Measurements from ENCODE around the gene KRTAP4-6. TPM values are rescaled to one million over a fixed set of nuclear protein-coding genes. Genes with fewer than 3 reads are reported as not detected.

The KRTAP4-6 gene
- total and polyA plus RNA-seq, 2 experiments from 2014 or later, result not detected

DNA sequence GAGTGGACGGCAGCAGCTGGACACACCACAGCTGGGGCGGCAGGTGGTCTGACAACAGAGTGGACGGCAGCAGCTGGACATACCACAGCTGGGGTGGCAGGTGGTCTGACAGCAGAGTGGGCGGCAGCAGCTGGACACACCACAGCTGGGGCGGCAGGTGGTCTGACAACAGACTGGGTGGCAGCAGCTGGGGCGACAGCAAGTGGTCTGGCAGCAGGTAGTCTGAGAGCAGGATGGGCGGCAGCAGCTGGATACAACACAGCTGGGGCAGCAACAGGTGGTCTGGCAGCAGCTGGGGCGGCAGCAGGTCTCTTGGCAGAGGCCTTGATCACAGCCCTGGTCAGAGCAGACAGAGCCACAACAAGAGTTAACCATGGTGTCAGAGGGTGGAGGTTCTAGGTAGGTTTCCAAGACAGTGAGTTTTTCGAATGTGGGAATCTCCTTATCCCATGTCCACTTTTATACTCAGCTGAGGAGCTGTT, 44.2 kb upstream of the KRTAP4-6 start, which contains the start of gene KRTAP4-1:
TSS of gene KRTAP4-1 (minus strand) at position 432 of the 482 bp plus-strand sequence. CDS start at position 375, 57 bp downstream.
- H3K4me2 ChIP-seq (ENCODE audit: unreplicated experiment), result no peak within 1 kb of the TSS
- no peaks in the 10 kb centered on the region for H4K20me1 ChIP-seq (ENCODE audit: insufficient read depth)
- no peaks in the 10 kb centered on the region for H3K9me3 ChIP-seq (ENCODE audit: low read depth)
- H3K27ac ChIP-seq, result no peak within 1 kb of the TSS
- no peak within 1 kb of the TSS for H3K9ac ChIP-seq
- H3K79me2 ChIP-seq (ENCODE audit: insufficient read depth), result no peaks in the 10 kb centered on the region
- H3K9me2 ChIP-seq (ENCODE audit: insufficient read depth), result no peaks in the 10 kb centered on the region
- in situ Hi-C loops (cut with MboI), result no loop called here
- peaks cover 12% of the 10 kb centered on the region for H3F3A ChIP-seq (ENCODE audit: insufficient read depth)
- DNase-seq, result no peak
- no peak within 1 kb of the TSS for H3K4me3 ChIP-seq
- WGBS, 2 experiments (ENCODE audit: low coverage in 1 of 2, low lambda C conversion rate in 2 of 2, missing lambda C conversion rate in 2 of 2), result 68 to 74% methylated on average over 6 to 9 of the region's 9 CpGs
- TF ChIP-seq EZH2phosphoT487 (IDR thresholded peaks at IDR 0.05; ENCODE audit: insufficient read depth, low read depth) (no peak), EZH2 (IDR thresholded peaks at IDR 0.05; ENCODE audit: insufficient read depth, poor library complexity, severe bottlenecking) (no peak)
- H3K27me3 ChIP-seq (replicated peaks; ENCODE audit: insufficient read depth), result no peaks in the 10 kb centered on the region
- H2AFZ ChIP-seq, result peak within 1 kb of the TSS; percentile 18; the same call in 1 of the 2 replicates
- H3K36me3 ChIP-seq (ENCODE audit: low read depth), result no peaks in the 10 kb centered on the region
- H3K4me1 ChIP-seq (ENCODE audit: insufficient read depth), result peaks cover 4% of the 10 kb centered on the region

DNA sequence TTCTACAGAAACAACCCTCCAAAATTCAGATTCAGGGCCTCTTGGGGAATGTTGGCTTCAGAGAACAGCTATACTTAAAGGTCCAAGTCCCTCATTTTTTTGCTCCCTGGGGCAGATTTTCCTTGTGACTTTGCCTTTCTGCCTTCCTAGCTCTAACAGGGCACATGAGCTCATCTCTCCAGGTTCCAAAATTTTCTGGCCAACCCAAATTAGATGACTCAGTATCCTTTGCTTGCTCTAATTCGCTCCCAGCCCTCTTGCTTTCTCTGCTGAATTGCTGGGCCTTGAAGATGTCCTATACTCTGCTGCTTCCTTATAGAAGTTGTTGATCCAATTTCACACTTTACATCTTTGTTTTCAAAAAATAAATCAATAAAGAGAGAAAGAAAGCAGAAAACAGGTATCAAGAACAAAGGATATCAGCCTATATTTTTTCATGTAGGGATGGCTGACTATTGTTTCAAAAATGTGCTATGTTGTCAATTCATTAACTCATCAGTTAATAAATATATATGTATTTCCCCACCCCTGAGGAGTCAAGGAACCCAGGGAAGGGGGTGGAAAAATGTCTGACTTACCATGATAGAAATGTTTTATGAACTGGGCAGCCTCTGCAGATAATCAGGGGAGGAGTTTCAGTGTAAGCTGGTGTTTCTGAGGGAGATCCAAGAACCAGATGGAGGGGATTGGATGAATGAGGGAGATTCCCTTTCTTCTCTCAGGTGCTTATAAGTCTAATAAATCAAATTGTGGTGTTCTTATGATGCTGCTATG, 38.7 kb upstream of the KRTAP4-6 start:
- peaks cover 18% of the 10 kb centered on the region for H3K4me1 ChIP-seq (ENCODE audit: insufficient read depth)
- 6% methylated on average over 1 of the region's 1 CpG for WGBS, 2 experiments (ENCODE audit: low coverage in 1 of 2, low lambda C conversion rate in 2 of 2, missing lambda C conversion rate in 2 of 2)
- 0 out of 2 replicates have a peak overlapping the region, but pooled peaks have one; percentile 13 for H3K4me3 ChIP-seq
- H2AFZ ChIP-seq, result peak overlapping the region; percentile 65
- H4K20me1 ChIP-seq (ENCODE audit: insufficient read depth), result no peaks in the 10 kb centered on the region
- no peaks in the 10 kb centered on the region for H3K9me2 ChIP-seq (ENCODE audit: insufficient read depth)
- peak overlapping the region; percentile 21 for H3K4me2 ChIP-seq (ENCODE audit: unreplicated experiment)
- peak; percentile 89 for DNase-seq
- TF ChIP-seq EZH2phosphoT487 (IDR thresholded peaks at IDR 0.05; ENCODE audit: insufficient read depth, low read depth) (no peak), EZH2 (IDR thresholded peaks at IDR 0.05; ENCODE audit: insufficient read depth, poor library complexity, severe bottlenecking) (no peak)
- H3K27me3 ChIP-seq (replicated peaks; ENCODE audit: insufficient read depth), result no peaks in the 10 kb centered on the region
- H3K9ac ChIP-seq, result peak overlapping the region; percentile 73
- in situ Hi-C loops (cut with MboI), result no loop called here
- no peaks in the 10 kb centered on the region for H3K36me3 ChIP-seq (ENCODE audit: low read depth)
- H3K79me2 ChIP-seq (ENCODE audit: insufficient read depth), result no peaks in the 10 kb centered on the region
- no peaks in the 10 kb centered on the region for H3K9me3 ChIP-seq (ENCODE audit: low read depth)
- H3F3A ChIP-seq (ENCODE audit: insufficient read depth), result peaks cover 26% of the 10 kb centered on the region
- peak overlapping the region; percentile 96 for H3K27ac ChIP-seq

DNA sequence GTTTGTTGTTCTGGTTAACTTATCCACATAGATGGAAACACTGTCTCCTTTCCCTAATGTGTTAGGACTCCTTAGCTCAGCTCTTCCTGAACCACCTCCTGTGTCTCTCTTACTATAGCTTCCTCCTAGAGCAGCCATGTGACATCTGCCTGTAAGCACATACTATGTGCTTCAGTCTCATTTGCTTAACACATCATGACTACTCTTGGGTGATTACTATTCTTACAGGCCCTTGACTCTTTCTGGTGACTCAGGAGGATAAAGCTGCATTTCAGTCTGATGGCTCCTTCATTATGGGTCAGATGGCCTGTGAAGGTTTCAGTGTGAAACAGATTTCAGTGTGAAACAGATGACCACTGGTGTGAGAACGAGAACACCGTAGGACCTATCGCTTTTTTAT, 38.0 kb upstream of the KRTAP4-6 start:
- DNase-seq, result peak; percentile 90
- H3K4me1 ChIP-seq (ENCODE audit: insufficient read depth), result peaks cover 18% of the 10 kb centered on the region
- TF ChIP-seq EZH2phosphoT487 (IDR thresholded peaks at IDR 0.05; ENCODE audit: insufficient read depth, low read depth) (no peak), EZH2 (IDR thresholded peaks at IDR 0.05; ENCODE audit: insufficient read depth, poor library complexity, severe bottlenecking) (no peak)

DNA sequence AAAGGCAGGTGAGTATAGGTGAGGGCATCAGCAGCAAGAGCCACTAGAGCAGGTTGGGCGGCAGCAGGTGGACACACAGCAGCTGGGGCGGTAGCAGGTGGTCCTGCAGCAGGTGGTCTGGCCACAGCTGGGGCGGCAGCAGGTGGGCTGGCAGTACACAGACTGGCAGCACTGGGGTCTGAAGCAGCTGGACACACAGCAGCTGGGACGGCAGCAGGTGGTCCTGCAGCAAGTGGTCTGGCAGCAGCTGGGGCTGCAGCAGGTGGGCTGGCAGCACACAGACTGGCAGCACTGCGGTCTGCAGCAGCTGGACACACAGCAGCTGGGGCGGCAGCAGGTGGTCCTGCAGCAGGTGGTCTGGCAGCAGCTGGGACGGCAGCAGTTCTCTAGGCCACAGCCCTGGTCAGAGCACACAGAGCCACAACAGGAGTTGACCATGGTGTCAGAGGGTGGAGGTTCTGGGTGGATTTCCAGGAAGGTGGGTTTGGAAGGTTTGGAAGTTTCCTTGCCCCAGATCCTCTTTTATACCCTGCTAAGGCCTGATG, 37.5 kb upstream of the KRTAP4-6 start, which contains the start of gene KRTAP4-2:
TSS of gene KRTAP4-2 (minus strand) at position 495 of the 545 bp plus-strand sequence. CDS start at position 438, 57 bp downstream.
- TF ChIP-seq EZH2phosphoT487 (IDR thresholded peaks at IDR 0.05; ENCODE audit: insufficient read depth, low read depth) (no peak), EZH2 (IDR thresholded peaks at IDR 0.05; ENCODE audit: insufficient read depth, poor library complexity, severe bottlenecking) (no peak)
- in situ Hi-C loops (cut with MboI), result no loop called here
- no peak for DNase-seq
- H3K27me3 ChIP-seq (replicated peaks; ENCODE audit: insufficient read depth), result no peaks in the 10 kb centered on the region
- H4K20me1 ChIP-seq (ENCODE audit: insufficient read depth), result no peaks in the 10 kb centered on the region
- H3K4me1 ChIP-seq (ENCODE audit: insufficient read depth), result peaks cover 18% of the 10 kb centered on the region
- peak within 1 kb of the TSS; percentile 65 for H2AFZ ChIP-seq
- H3K27ac ChIP-seq, result peak within 1 kb of the TSS; percentile 96
- no peaks in the 10 kb centered on the region for H3K9me2 ChIP-seq (ENCODE audit: insufficient read depth)
- H3F3A ChIP-seq (ENCODE audit: insufficient read depth), result peaks cover 26% of the 10 kb centered on the region
- no peaks in the 10 kb centered on the region for H3K36me3 ChIP-seq (ENCODE audit: low read depth)
- H3K4me2 ChIP-seq (ENCODE audit: unreplicated experiment), result peak within 1 kb of the TSS; percentile 21
- no peaks in the 10 kb centered on the region for H3K9me3 ChIP-seq (ENCODE audit: low read depth)
- H3K4me3 ChIP-seq, result 0 out of 2 replicates have a peak within 1 kb of the TSS, but pooled peaks have one; percentile 13
- 98 to 100% methylated on average over 7 of the region's 7 CpGs for WGBS, 2 experiments (ENCODE audit: low coverage in 1 of 2, low lambda C conversion rate in 2 of 2, missing lambda C conversion rate in 2 of 2)
- H3K9ac ChIP-seq, result peak within 1 kb of the TSS; percentile 73
- no peaks in the 10 kb centered on the region for H3K79me2 ChIP-seq (ENCODE audit: insufficient read depth)

More for the DNA sequence above, 38.0 kb upstream of the KRTAP4-6 start:
- in situ Hi-C loops (cut with MboI), result no loop called here
- Histone ChIP-seq H3K79me2 (ENCODE audit: insufficient read depth) (no peaks in the 10 kb centered on the region), H3K4me3 (0 out of 2 replicates have a peak overlapping the region, but pooled peaks have one; percentile 13), H3K27me3 (replicated peaks; ENCODE audit: insufficient read depth) (no peaks in the 10 kb centered on the region), H3K4me2 (ENCODE audit: unreplicated experiment) (peak overlapping the region; percentile 5), H3K9ac (peak overlapping the region; percentile 73), H3K9me2 (ENCODE audit: insufficient read depth) (no peaks in the 10 kb centered on the region), H3K36me3 (ENCODE audit: low read depth) (no peaks in the 10 kb centered on the region), H2AFZ (peak overlapping the region; percentile 65), H3F3A (ENCODE audit: insufficient read depth) (peaks cover 26% of the 10 kb centered on the region), H3K27ac (peak overlapping the region; percentile 96), H4K20me1 (ENCODE audit: insufficient read depth) (no peaks in the 10 kb centered on the region), H3K9me3 (ENCODE audit: low read depth) (no peaks in the 10 kb centered on the region)
- 32 to 33% methylated on average over 3 of the region's 3 CpGs for WGBS, 2 experiments (ENCODE audit: low coverage in 1 of 2, low lambda C conversion rate in 2 of 2, missing lambda C conversion rate in 2 of 2)
